ENCODE data around the gene NCDN.

GRCh38 chr1:35530946-35531345, 26.7 kb upstream of the NCDN start:
- TF ChIP-seq, protein P1, sequence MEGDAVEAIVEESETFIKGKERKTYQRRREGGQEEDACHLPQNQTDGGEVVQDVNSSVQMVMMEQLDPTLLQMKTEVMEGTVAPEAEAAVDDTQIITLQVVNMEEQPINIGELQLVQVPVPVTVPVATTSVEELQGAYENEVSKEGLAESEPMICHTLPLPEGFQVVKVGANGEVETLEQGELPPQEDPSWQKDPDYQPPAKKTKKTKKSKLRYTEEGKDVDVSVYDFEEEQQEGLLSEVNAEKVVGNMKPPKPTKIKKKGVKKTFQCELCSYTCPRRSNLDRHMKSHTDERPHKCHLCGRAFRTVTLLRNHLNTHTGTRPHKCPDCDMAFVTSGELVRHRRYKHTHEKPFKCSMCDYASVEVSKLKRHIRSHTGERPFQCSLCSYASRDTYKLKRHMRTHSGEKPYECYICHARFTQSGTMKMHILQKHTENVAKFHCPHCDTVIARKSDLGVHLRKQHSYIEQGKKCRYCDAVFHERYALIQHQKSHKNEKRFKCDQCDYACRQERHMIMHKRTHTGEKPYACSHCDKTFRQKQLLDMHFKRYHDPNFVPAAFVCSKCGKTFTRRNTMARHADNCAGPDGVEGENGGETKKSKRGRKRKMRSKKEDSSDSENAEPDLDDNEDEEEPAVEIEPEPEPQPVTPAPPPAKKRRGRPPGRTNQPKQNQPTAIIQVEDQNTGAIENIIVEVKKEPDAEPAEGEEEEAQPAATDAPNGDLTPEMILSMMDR (IDR thresholded peaks at IDR 0.05): no peak
- no peak for TF ChIP-seq POLR2A (IDR thresholded peaks at IDR 0.05)
